Endothelial cell of umbilical vein (primary cell): ENCODE measurements around the gene NUDT17. TPM values are rescaled to one million over a fixed set of nuclear protein-coding genes. Genes with fewer than 3 reads are reported as not detected.

Experiments
- BruUV-seq: library from RNA; stranded (reverse); fragments of 400-500 nt; replicated peaks from 2 replicates; lab custom pipeline; 2021; lab: Mats Ljungman, UMichigan
- CTCF ChIA-PET: fragments of 300-600, 350-600 bp; sonication (Branson Sonifier 250); formaldehyde crosslinking; loops from one replicate; lab custom pipeline; 2021; ENCODE audit warnings: antibody characterized with exemption, inconsistent platforms; lab: Charles Lee
- POLR2A ChIA-PET: fragments of 300-600, 350-600 bp; sonication (Branson Sonifier 250); formaldehyde crosslinking; loops from one replicate; lab custom pipeline; 2021; ENCODE audit warnings: antibody characterized with exemption, inconsistent platforms; lab: Charles Lee
- DNase-seq: peaks from one replicate; pipeline ENCODE4 v3.0.0-alpha.2; 2011; ENCODE audit warnings: low read depth, low spot score
- FAIRE-seq: peaks from 2 replicates; lab custom pipeline; 2011; peaks lifted over from hg19 to GRCh38; lab: Jason Lieb, UNC
- H2AFZ ChIP-seq: 2 replicates; pipeline ENCODE4 v1.6.0; 2012; ENCODE audit warnings: low read depth, low read length, control low read depth, inconsistent platforms
- H3K27ac ChIP-seq: 2 replicates; pipeline ENCODE4 v1.5.1; 2011; ENCODE audit warnings: low read depth, mild to moderate bottlenecking, control low read depth, low read length, moderate library complexity; ENCODE audit not compliant: insufficient read depth
- H3K27me3 ChIP-seq, 2 experiments: 2 replicates each; pipeline versions ENCODE4 v1.6.0 to v1.6.1; 2011; ENCODE audit warnings: low read length in 2 of 2, mixed read lengths in 1 of 2; ENCODE audit not compliant: control insufficient read depth in 2 of 2, insufficient read depth in 2 of 2
- H3K36me3 ChIP-seq, 2 experiments: 2 replicates in 1 of 2; 3 replicates in 1 of 2; pipeline ENCODE4 v1.5.1; 2011; ENCODE audit warnings: low read length in 2 of 2, mild to moderate bottlenecking in 1 of 2, moderate library complexity in 1 of 2; ENCODE audit not compliant: control insufficient read depth in 2 of 2, insufficient read depth in 2 of 2; ENCODE audit errors: extremely low read depth in 1 of 2
- H3K4me1 ChIP-seq: 3 replicates; pipeline ENCODE4 v1.5.1; 2011; ENCODE audit warnings: mild to moderate bottlenecking, low read length; ENCODE audit not compliant: control insufficient read depth, insufficient read depth; ENCODE audit errors: extremely low read depth
- H3K4me2 ChIP-seq: 2 replicates; pipeline ENCODE4 v1.6.1; 2011; ENCODE audit warnings: low read length, control low read depth, mixed read lengths; ENCODE audit not compliant: insufficient read depth
- H3K4me3 ChIP-seq, 3 experiments: fragments of 200-600 bp in 1 of 3; sonication (generic), shearing (Covaris generic) in 1 of 3; replicated peaks in 1 of 3; 2 replicates each; pipeline ENCODE4 v1.5.1; 2011 to 2016; ENCODE audit warnings: control low read depth in 3 of 3, low read length in 3 of 3, mild to moderate bottlenecking in 2 of 3, inconsistent platforms in 1 of 3, low read depth in 1 of 3, moderate library complexity in 1 of 3; ENCODE audit not compliant: insufficient read depth in 1 of 3
- H3K79me2 ChIP-seq: 2 replicates; pipeline ENCODE4 v1.6.0; 2012; ENCODE audit warnings: low read length, inconsistent platforms; ENCODE audit not compliant: control insufficient read depth, insufficient read depth
- H3K9ac ChIP-seq: replicated peaks from 2 replicates; pipeline ENCODE3; 2011; ENCODE audit warnings: low read length, control low read depth; ENCODE audit not compliant: insufficient read depth; ENCODE audit errors: extremely low read depth
- H3K9me1 ChIP-seq: replicated peaks from 3 replicates; pipeline ENCODE4 v1.6.0; 2011; ENCODE audit warnings: mild to moderate bottlenecking, low read length; ENCODE audit not compliant: control insufficient read depth, insufficient read depth; ENCODE audit errors: extremely low read depth
- H3K9me3 ChIP-seq: replicated peaks from 2 replicates; pipeline ENCODE4 v1.5.1; 2012; ENCODE audit warnings: low read length, inconsistent platforms; ENCODE audit not compliant: control insufficient read depth, insufficient read depth
- H4K20me1 ChIP-seq: replicated peaks from 2 replicates; pipeline ENCODE3; 2011; ENCODE audit warnings: mild to moderate bottlenecking, low read length; ENCODE audit not compliant: control insufficient read depth, insufficient read depth; ENCODE audit errors: extremely low read depth
- EZH2 ChIP-seq: IDR thresholded peaks from 2 replicates; pipeline ENCODE4 v1.6.1; 2012; ENCODE audit warnings: borderline replicate concordance, low read depth, mild to moderate bottlenecking, moderate library complexity, low read length, inconsistent platforms; ENCODE audit not compliant: severe bottlenecking
- FOS ChIP-seq: IDR thresholded peaks from 2 replicates; pipeline ENCODE4 v1.6.1; 2011; ENCODE audit warnings: mild to moderate bottlenecking, low read length, moderate library complexity, borderline replicate concordance; ENCODE audit not compliant: insufficient read depth
- GATA2 ChIP-seq: IDR thresholded peaks from 2 replicates; pipeline ENCODE4 v1.7.0; 2011; ENCODE audit warnings: low read depth, mild to moderate bottlenecking, moderate library complexity, mixed read lengths, low read length; ENCODE audit not compliant: insufficient read length, insufficient read depth
- JUN ChIP-seq: IDR thresholded peaks from 2 replicates; pipeline ENCODE4 v1.6.1; 2011; ENCODE audit warnings: borderline replicate concordance, low read depth; ENCODE audit not compliant: insufficient read length, insufficient read depth
- MYC ChIP-seq: IDR thresholded peaks from one replicate; pipeline ENCODE4 v1.6.1; 2011; ENCODE audit warnings: mild to moderate bottlenecking, low read depth, low read length
- POLR2A ChIP-seq: IDR thresholded peaks from 2 replicates; pipeline ENCODE4 v1.6.1; 2012; ENCODE audit warnings: low read depth, mild to moderate bottlenecking, control low read depth, low read length
- POLR2AphosphoS5 ChIP-seq: IDR thresholded peaks from 2 replicates; pipeline ENCODE4 v1.6.1; 2012; ENCODE audit warnings: low read depth, mild to moderate bottlenecking, control low read depth, low read length, moderate library complexity; ENCODE audit not compliant: insufficient read depth
- dilution Hi-C: fragments of 300-500 bp; cut with MboI; formaldehyde crosslinking; loops from one replicate; pipeline ENCODE4 v1.15.0; 2019; ENCODE audit warnings: low sequenced_read_pairs; ENCODE audit not compliant: extremely low pct_ligation_motif_present
- intact Hi-C: fragments of 100-400 bp; cut with micrococcal nuclease; formaldehyde crosslinking; loops from one replicate; pipeline ENCODE4 v1.10.0; 2022
- polyA plus RNA-seq, 4 experiments: library from polyadenylated mRNA; depleted of rRNA in 3 of 4; stranded (reverse) in 3 of 4; unstranded in 1 of 4; fragments of >200 nt; gene quantifications; 2 replicates each; pipeline versions ENCODE4 v1.2.1 to v1.2.3, GENCODE V29; 2011 to 2012; ENCODE audit warnings: missing spikeins in 1 of 4
- total RNA-seq: library from RNA; stranded (reverse); gene quantifications from 2 replicates; pipeline ENCODE4 v1.2.3, GENCODE V29; 2021
- TF ChIP-seq, protein P1 (sequence below): IDR thresholded peaks from 2 replicates; pipeline ENCODE4 v1.6.1; 2011; ENCODE audit not compliant: insufficient read depth, insufficient read length
- TF ChIP-seq, protein P2 (sequence below), 2 donors: IDR thresholded peaks; 1 replicate in 1 of 2; 2 replicates in 1 of 2; pipeline ENCODE4 v1.5.1; 2011; ENCODE audit warnings: low read length in 2 of 2, mild to moderate bottlenecking in 2 of 2, moderate library complexity in 2 of 2, control low read depth in 1 of 2, inconsistent platforms in 1 of 2, low read depth in 1 of 2; ENCODE audit not compliant: insufficient read depth in 1 of 2; ENCODE audit errors: extremely low read depth in 1 of 2

NUDT17 gene
- total and polyA plus RNA-seq, 2 donors (not counting 3 experiments of a cell fraction or from before 2014, with no cell fraction given): 3.6 to 9.0 TPM

DNA sequence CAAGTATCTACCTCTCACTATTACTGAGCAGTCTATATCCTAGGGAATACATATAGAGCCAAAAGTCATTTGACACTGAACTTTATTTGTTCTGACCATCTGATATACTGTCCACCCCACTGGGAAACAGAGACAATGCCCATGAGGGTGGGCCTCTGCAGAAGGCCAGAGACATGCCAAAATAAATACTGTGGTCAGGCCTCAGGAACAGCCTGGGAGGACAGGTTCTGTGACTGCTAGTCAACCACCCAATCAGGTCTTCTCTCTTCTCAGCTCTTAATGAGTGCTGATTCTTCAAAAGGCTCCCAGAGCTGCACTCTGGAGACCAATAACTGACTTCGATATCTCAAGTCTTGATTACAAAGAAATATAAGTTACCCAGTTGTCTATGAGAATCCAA, 45.7 kb downstream of the NUDT17 start:
- dilution Hi-C loops: no loop called here
- Histone ChIP-seq H3K4me1 (peaks cover 35% of the 10 kb centered on the region), H3K4me3 (no peak overlapping the region), H3K9me3 (no peaks in the 10 kb centered on the region), H4K20me1 (no peaks in the 10 kb centered on the region), H3K27ac (peak overlapping the region; percentile 58), H3K27me3 (no peaks in the 10 kb centered on the region), H3K4me2 (peak overlapping the region; percentile 55), H3K79me2 (no peaks in the 10 kb centered on the region), H3K9me1 (no peaks in the 10 kb centered on the region), H3K9ac (peak overlapping the region; percentile 30), H2AFZ (peak overlapping the region; percentile 52), H3K36me3 (peaks cover 2 to 6% of the 10 kb centered on the region in 2 experiments)
- FAIRE-seq: no peak
- no TSS peak for BruUV-seq
- CTCF ChIA-PET: interaction anchor here (0.7 to 8.9 kb wide), 28 partner anchors 8 to 145 kb away, joined by 3 to 280 read pairs (median 12); partner anchors contain the start of genes ANKRD34A, ITGA10, LIX1L and NUDT17
- peak; percentile 72 for DNase-seq
- POLR2A ChIA-PET: interaction anchor here (0.7 to 3.7 kb wide), 5 partner anchors 15 to 67 kb away, joined by 6 to 28 read pairs (median 7); partner anchors contain the start of genes ITGA10, LIX1L and PIAS3
- TF ChIP-seq POLR2A (peak; percentile 33), POLR2AphosphoS5 (peak; percentile 44), EZH2 (no peak), FOS (no peak), JUN (no peak), GATA2 (peak; percentile 25), MYC (no peak)
- TF ChIP-seq, protein P1, sequence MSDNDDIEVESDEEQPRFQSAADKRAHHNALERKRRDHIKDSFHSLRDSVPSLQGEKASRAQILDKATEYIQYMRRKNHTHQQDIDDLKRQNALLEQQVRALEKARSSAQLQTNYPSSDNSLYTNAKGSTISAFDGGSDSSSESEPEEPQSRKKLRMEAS: no peak
- TF ChIP-seq, protein P2, sequence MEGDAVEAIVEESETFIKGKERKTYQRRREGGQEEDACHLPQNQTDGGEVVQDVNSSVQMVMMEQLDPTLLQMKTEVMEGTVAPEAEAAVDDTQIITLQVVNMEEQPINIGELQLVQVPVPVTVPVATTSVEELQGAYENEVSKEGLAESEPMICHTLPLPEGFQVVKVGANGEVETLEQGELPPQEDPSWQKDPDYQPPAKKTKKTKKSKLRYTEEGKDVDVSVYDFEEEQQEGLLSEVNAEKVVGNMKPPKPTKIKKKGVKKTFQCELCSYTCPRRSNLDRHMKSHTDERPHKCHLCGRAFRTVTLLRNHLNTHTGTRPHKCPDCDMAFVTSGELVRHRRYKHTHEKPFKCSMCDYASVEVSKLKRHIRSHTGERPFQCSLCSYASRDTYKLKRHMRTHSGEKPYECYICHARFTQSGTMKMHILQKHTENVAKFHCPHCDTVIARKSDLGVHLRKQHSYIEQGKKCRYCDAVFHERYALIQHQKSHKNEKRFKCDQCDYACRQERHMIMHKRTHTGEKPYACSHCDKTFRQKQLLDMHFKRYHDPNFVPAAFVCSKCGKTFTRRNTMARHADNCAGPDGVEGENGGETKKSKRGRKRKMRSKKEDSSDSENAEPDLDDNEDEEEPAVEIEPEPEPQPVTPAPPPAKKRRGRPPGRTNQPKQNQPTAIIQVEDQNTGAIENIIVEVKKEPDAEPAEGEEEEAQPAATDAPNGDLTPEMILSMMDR (IDR thresholded peaks at IDR 0.05; ENCODE audit: extremely low read depth in 1 of 2, insufficient read depth in 1 of 2, low read depth in 1 of 2, low read length in 2 of 2): no peak
- intact Hi-C loops: loop anchor here (1.0 to 5.0 kb wide), 7 partner anchors 19 to 122 kb away; partner anchors contain the start of genes ITGA10, PIAS3 and RBM8A
